Kidney (tissue), 14 donors: ENCODE results near the gene SMIM20. TPM values are rescaled to one million over a fixed set of nuclear protein-coding genes. Genes with fewer than 3 reads are reported as not detected.

Experiments used
- DNase-seq, 5 donors: peaks; one replicate each; pipeline ENCODE4 v3.0.0-alpha.2; 2013 to 2020
- FAIRE-seq: peaks from 2 replicates; lab custom pipeline; 2012; peaks lifted over from hg19 to GRCh38; lab: Jason Lieb, UNC
- H3K27ac ChIP-seq, 2 donors: one replicate each; pipeline ENCODE4 v1.7.0; 2013; ENCODE audit warnings: low read depth in 2 of 2, low read length in 2 of 2, inconsistent platforms in 1 of 2
- H3K27me3 ChIP-seq: one replicate; pipeline ENCODE4 v1.7.1; 2013; ENCODE audit warnings: low read length, inconsistent platforms; ENCODE audit not compliant: control insufficient read depth, insufficient read depth
- H3K36me3 ChIP-seq, 3 donors: one replicate each; pipeline versions ENCODE4 v1.7.0 to v1.7.1; 2013; ENCODE audit warnings: low read length in 3 of 3, control low read depth in 1 of 3, inconsistent platforms in 1 of 3; ENCODE audit not compliant: insufficient read depth in 3 of 3, control insufficient read depth in 2 of 3
- H3K4me1 ChIP-seq, 3 donors: one replicate each; pipeline versions ENCODE4 v1.7.0 to v1.7.1; 2013; ENCODE audit warnings: low read length in 3 of 3, inconsistent platforms in 1 of 3, low read depth in 1 of 3; ENCODE audit not compliant: control insufficient read depth in 2 of 3, insufficient read depth in 2 of 3
- H3K4me3 ChIP-seq, 3 donors: one replicate each; pipeline versions ENCODE4 v1.7.0 to v1.8.1; 2013; ENCODE audit warnings: low read length in 3 of 3, control low read depth in 1 of 3, inconsistent platforms in 1 of 3
- H3K9ac ChIP-seq, 3 donors: one replicate each; pipeline versions ENCODE4 v1.7.0 to v1.7.1; 2013; ENCODE audit warnings: low read length in 3 of 3, control low read depth in 1 of 3, inconsistent platforms in 1 of 3
- H3K9me3 ChIP-seq, 3 donors: one replicate each; pipeline versions ENCODE4 v1.7.0 to v1.7.1; 2013; ENCODE audit warnings: low read length in 3 of 3, control low read depth in 1 of 3, inconsistent platforms in 1 of 3; ENCODE audit not compliant: control insufficient read depth in 2 of 3, insufficient read depth in 1 of 3
- intact Hi-C: fragments of 100-400 bp; cut with DNase I; formaldehyde crosslinking; loops from one replicate; pipeline ENCODE4 v1.11.1; 2022
- polyA plus RNA-seq: library from polyadenylated mRNA; stranded (reverse); fragments of 350-450 nt; fragmentation: Illumina TruSeq; extraction: RNeasy Lipid Tissue Mini Kit (QIAGEN cat#74804); gene quantifications from one replicate; pipeline ENCODE4 v1.2.3, GENCODE V29; 2014; ENCODE audit warnings: low read depth, low replicate concordance; ENCODE audit not compliant: insufficient read depth
- total RNA-seq: library from RNA; stranded (reverse); fragmentation: NEBNext Ultra II Directional; extraction: Animal tissue kit (Norgen Biotek cat#: 25700); gene quantifications from one replicate; pipeline ENCODE4 v1.2.1, GENCODE V29; 2021
- TF ChIP-seq, protein P1 (sequence below): IDR thresholded peaks from 3 replicates; pipeline ENCODE4 v1.5.1; 2012; ENCODE audit warnings: mild to moderate bottlenecking, moderate library complexity, borderline replicate concordance; ENCODE audit not compliant: insufficient read depth; ENCODE audit errors: extremely low read depth
- donor health status: control.
- donor health status: control.
- donor health status: control.
- donor health status: control.
- donor health status: control.
- donor health status: DM: yes; HTN: yes; CAD: no.
- donor health status: Normal renal cell carcinoma (clear cell type).

The SMIM20 gene
- total and polyA plus RNA-seq, 2 donors from 2014 or later, result 23.8 to 97.2 TPM

DNA sequence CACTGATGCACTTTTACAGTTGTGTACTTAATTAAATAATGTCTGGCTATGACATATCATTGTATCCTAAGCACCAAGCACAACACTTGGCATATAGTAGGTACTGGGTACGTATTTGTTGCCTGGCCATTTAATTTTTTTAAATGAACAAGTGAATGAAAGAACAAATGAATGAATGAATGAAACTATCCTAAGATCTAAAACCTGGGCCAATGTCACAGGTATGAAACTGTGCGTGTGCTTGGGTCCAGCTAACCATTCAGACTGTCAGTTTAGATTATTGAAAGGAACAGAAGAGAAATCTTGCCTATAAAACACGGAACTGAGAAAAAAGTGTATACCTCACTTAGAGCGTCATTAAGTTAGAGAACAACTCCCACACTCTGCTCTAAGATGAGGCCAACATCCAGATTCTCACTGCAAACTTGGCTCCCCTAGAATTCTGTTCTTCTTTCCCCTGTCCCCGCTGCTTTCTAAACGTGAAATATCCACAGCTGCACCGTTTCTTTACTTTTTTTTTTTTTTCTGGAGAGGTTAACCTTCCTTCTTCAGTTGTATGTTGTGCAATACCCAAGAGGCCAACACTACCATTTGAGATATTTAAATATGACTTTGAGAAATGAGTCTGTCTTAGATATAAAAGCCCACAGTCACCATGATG, 33.9 kb upstream of the SMIM20 start:
- no peaks in the 10 kb centered on the region for H3K27me3 ChIP-seq
- intact Hi-C loops, result no loop called here

DNA sequence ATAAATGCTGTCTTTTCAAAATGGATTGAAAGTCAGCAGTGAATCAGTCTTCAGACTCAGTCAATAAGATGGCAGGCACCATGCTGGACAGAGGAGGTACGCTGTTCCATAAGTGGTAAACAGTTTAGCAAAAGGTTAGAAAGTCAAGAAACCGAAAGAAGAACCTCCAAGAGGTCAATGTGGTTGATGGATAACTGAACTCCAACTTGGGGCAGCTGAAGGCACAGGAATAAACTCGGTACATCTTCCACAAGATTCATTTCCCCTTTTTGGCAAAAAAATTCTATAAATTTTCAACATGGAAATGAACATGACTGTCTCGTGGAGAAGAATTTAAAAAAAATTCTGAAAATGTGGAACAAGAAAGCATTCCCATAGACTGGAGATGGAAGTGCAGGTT, 32.8 kb upstream of the SMIM20 start:
- no peaks in the 10 kb centered on the region for H3K36me3 ChIP-seq
- no peak overlapping the region for H3K27ac ChIP-seq
- FAIRE-seq (no peak), DNase-seq (no peak)
- H3K9ac ChIP-seq, result no peak overlapping the region
- TF ChIP-seq, protein P1, sequence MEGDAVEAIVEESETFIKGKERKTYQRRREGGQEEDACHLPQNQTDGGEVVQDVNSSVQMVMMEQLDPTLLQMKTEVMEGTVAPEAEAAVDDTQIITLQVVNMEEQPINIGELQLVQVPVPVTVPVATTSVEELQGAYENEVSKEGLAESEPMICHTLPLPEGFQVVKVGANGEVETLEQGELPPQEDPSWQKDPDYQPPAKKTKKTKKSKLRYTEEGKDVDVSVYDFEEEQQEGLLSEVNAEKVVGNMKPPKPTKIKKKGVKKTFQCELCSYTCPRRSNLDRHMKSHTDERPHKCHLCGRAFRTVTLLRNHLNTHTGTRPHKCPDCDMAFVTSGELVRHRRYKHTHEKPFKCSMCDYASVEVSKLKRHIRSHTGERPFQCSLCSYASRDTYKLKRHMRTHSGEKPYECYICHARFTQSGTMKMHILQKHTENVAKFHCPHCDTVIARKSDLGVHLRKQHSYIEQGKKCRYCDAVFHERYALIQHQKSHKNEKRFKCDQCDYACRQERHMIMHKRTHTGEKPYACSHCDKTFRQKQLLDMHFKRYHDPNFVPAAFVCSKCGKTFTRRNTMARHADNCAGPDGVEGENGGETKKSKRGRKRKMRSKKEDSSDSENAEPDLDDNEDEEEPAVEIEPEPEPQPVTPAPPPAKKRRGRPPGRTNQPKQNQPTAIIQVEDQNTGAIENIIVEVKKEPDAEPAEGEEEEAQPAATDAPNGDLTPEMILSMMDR, result no peak
- no peaks in the 10 kb centered on the region for H3K9me3 ChIP-seq
- intact Hi-C loops, result no loop called here
- no peaks in the 10 kb centered on the region for H3K27me3 ChIP-seq
- H3K4me1 ChIP-seq, result peaks cover 0 to 7% (median 0%) of the 10 kb centered on the region in 3 donors
- no peak overlapping the region for H3K4me3 ChIP-seq

More for the DNA sequence above, 33.9 kb upstream of the SMIM20 start:
- Histone ChIP-seq H3K4me1 (peaks cover 0 to 7% (median 0%) of the 10 kb centered on the region in 3 donors), H3K9ac (no peak overlapping the region), H3K9me3 (no peaks in the 10 kb centered on the region), H3K4me3 (no peak overlapping the region), H3K36me3 (no peaks in the 10 kb centered on the region), H3K27ac (no peak overlapping the region)
- DNase-seq (peak in 1 of 5 donors; percentile 46), FAIRE-seq (no peak)
- TF ChIP-seq, protein P1, result no peak

DNA sequence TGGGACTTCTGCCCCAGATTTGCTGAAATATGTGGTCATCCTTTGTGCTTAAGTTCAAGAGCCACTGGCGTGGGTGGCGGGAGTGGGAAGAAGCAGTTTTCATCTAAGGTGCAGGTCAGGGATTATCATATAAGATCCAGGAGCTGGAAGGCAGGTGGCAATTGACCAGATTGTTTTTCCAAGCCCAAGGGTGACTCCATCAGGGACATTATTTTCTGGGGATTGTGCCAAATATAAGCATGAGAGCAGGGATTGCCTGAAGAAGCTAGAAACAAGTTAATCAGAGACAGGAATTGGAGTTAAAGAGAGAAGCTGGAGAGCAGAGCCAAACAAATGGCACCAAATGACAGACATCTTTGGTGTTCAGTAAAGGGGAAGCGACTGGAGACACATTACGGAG, 31.8 kb upstream of the SMIM20 start:
- intact Hi-C loops, result no loop called here
- H3K36me3 ChIP-seq, result no peaks in the 10 kb centered on the region
- no peak overlapping the region for H3K9ac ChIP-seq
- H3K9me3 ChIP-seq, result no peaks in the 10 kb centered on the region
- peaks cover 0 to 7% (median 0%) of the 10 kb centered on the region in 3 donors for H3K4me1 ChIP-seq
- H3K4me3 ChIP-seq, result no peak overlapping the region
- H3K27me3 ChIP-seq, result no peaks in the 10 kb centered on the region
- no peak for FAIRE-seq
- DNase-seq, result no peak
- TF ChIP-seq, protein P1, result no peak
- H3K27ac ChIP-seq, result no peak overlapping the region

DNA sequence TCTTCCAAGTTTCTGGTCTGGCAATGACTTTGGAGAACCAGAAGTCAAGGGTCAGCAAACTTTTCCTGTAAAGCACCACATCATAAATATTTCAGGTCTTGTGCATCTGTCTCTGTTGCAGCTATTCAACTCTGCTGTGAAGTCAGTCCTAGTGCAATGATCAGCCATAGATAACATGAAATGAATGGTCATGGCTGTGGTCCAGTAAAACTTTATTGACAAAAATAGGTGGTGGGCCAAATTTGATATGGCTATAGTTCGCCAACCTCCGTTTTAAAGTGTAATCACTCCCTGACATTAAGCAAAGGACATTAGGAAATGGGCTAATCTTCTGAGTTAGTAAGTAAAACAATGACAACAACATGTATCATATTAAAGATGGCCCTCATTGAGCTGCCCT, 30.5 kb upstream of the SMIM20 start:
- intact Hi-C loops, result no loop called here
- Histone ChIP-seq H3K4me1 (peaks cover 0 to 7% (median 0%) of the 10 kb centered on the region in 3 donors), H3K27me3 (no peaks in the 10 kb centered on the region), H3K9ac (no peak overlapping the region), H3K27ac (no peak overlapping the region), H3K9me3 (no peaks in the 10 kb centered on the region), H3K4me3 (no peak overlapping the region), H3K36me3 (no peaks in the 10 kb centered on the region)
- FAIRE-seq, result no peak
- no peak for DNase-seq
- TF ChIP-seq, protein P1, result no peak
